ENCODE measurements around the gene CPED1. TPM values are rescaled to one million over a fixed set of nuclear protein-coding genes. Genes with fewer than 3 reads are reported as not detected.

Gene CPED1
- total and polyA plus RNA-seq, 11 donors: 3.6 to 51.2 (median 24.8) TPM

DNA sequence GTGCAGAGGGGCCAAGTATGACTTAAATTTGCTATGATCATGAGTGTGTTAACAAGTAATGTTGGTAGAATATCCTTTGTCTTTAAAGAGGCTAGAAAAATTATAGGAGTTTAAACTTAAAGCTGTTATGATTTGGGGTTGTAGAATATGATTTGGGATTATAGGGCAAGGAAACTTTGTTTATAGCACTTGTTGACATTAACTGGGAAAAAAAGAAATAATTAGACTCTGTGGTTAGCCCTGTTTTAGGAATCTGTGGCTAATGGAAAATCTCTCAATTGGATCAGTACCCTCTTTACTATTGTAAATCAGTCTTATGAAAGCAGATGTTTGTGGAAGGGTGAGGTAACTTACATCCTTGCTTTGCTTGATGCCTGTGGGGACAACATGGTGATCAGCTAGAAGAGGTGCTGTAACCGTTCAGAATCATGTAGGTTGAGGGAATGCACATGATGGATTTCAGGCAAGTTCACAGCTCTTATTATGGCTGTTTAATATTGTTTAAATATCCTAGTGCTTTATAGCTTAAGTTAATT is 26.8 kb upstream of the CPED1 start:
- no peaks in the 10 kb centered on the region for H3K27me3 ChIP-seq
- DNase-seq: no peak
- H3K4me1 ChIP-seq: peaks cover 0 to 23% (median 6%) of the 10 kb centered on the region in 12 donors
- H3K4me3 ChIP-seq: no peak overlapping the region
- no peaks in the 10 kb centered on the region for H3K9me3 ChIP-seq
- ATAC-seq: no peak
- no peak for TF ChIP-seq POLR2A (IDR thresholded peaks at IDR 0.05)
- TF ChIP-seq CTCF (IDR thresholded peaks at IDR 0.05): no peak
- intact Hi-C loops (cut with DNase I): no loop called here
- no peak overlapping the region for H3K27ac ChIP-seq
- WGBS, 4 donors: 45 to 58% (median 53%) methylated on average over 1 of the region's 1 CpG
- H3K36me3 ChIP-seq: peaks cover 0 to 59% (median 49%) of the 10 kb centered on the region in 9 donors

GRCh38 chr7:120964088-120964487 is 24.4 kb upstream of the CPED1 start:
- no peak for ATAC-seq
- Histone ChIP-seq H3K36me3 (peaks cover 0 to 60% (median 52%) of the 10 kb centered on the region in 9 donors), H3K9me3 (no peaks in the 10 kb centered on the region), H3K27ac (no peak overlapping the region), H3K4me3 (no peak overlapping the region), H3K27me3 (no peaks in the 10 kb centered on the region), H3K4me1 (peaks cover 0 to 23% (median 6%) of the 10 kb centered on the region in 12 donors)
- WGBS, 4 donors: 88 to 95% (median 90%) methylated on average over 1 of the region's 1 CpG
- intact Hi-C loops (cut with DNase I): no loop called here
- TF ChIP-seq CTCF (IDR thresholded peaks at IDR 0.05) (no peak), POLR2A (IDR thresholded peaks at IDR 0.05) (no peak)
- no peak for DNase-seq

DNA sequence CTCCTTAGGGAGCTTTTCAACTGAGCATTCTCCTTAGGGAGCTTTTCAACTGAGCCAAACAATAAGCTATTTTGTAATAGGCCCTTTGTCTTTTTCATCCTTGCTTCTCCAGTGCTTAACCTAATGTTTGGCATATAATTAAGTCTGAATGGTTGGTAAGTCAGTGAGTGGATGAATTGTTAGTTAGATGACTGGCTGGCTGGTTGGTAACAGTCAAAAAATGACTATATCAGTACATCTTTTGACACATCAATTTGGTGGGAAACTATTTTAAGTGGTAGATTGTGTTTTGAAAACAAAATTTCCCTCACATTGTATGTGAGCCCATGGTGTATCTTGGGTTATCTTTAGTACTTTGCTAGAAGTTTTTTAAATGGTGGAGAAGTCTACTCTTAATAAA is 21.6 kb upstream of the CPED1 start:
- H3K36me3 ChIP-seq: peaks cover 2 to 81% (median 76%) of the 10 kb centered on the region in 9 donors
- no peak overlapping the region for H3K27ac ChIP-seq
- no peaks in the 10 kb centered on the region for H3K27me3 ChIP-seq
- ATAC-seq (no peak), DNase-seq (no peak)
- TF ChIP-seq POLR2A (IDR thresholded peaks at IDR 0.05): no peak
- TF ChIP-seq CTCF (IDR thresholded peaks at IDR 0.05): no peak
- H3K4me1 ChIP-seq: peaks cover 0 to 11% (median under 1%) of the 10 kb centered on the region in 12 donors
- intact Hi-C loops (cut with DNase I): no loop called here
- no peaks in the 10 kb centered on the region for H3K9me3 ChIP-seq
- no peak overlapping the region for H3K4me3 ChIP-seq

GRCh38 chr7:120973849-120974248 is 14.7 kb upstream of the CPED1 start:
- TF ChIP-seq CTCF (IDR thresholded peaks at IDR 0.05): no peak
- no peak for TF ChIP-seq POLR2A (IDR thresholded peaks at IDR 0.05)
- H3K4me1 ChIP-seq: no peaks in the 10 kb centered on the region
- ATAC-seq (no peak), DNase-seq (no peak)
- H3K9me3 ChIP-seq: no peaks in the 10 kb centered on the region
- H3K36me3 ChIP-seq: peaks cover 2 to 90% (median 85%) of the 10 kb centered on the region in 9 donors
- intact Hi-C loops (cut with DNase I): no loop called here
- no peaks in the 10 kb centered on the region for H3K27me3 ChIP-seq
- WGBS, 4 donors: 86 to 95% (median 91%) methylated on average over 1 of the region's 1 CpG
- no peak overlapping the region for H3K27ac ChIP-seq
- no peak overlapping the region for H3K4me3 ChIP-seq
